HepG2 (cell line): ENCODE results near the gene USP17L29.
"Not testable (repeated sequence)": the region's sequence is repeated elsewhere in the genome, so short reads cannot be mapped to it uniquely, and the experiment has no call there.

ENCODE experiments used
- FOXK1 ChIP-seq: sonication (generic); formaldehyde crosslinking; IDR thresholded peaks from 2 replicates; pipeline ENCODE4 v1.4.0; 2020; ENCODE audit warnings: low read depth, missing genetic modification reagents, borderline replicate concordance
- HCFC1 ChIP-seq: fragments of 150-350 bp; IDR thresholded peaks from 2 replicates; pipeline ENCODE4 v1.6.1; 2014; ENCODE audit warnings: low read depth, low read length
- NR2F1 ChIP-seq, 2 experiments: fragments of 450-650 bp in 1 of 2; formaldehyde crosslinking in 1 of 2; IDR thresholded peaks; 2 replicates each; pipeline versions ENCODE4 v1.5.0 to v1.6.1; 2016 to 2020; ENCODE audit warnings: mild to moderate bottlenecking in 1 of 2, missing compliant biosample characterization in 1 of 2, missing genetic modification reagents in 1 of 2, moderate library complexity in 1 of 2
- POLR2A ChIP-seq, 2 experiments: IDR thresholded peaks; 2 replicates each; pipeline ENCODE4 v1.6.1; 2011; ENCODE audit warnings: low read depth in 2 of 2, low read length in 2 of 2, mild to moderate bottlenecking in 1 of 2, moderate library complexity in 1 of 2; ENCODE audit not compliant: insufficient read depth in 1 of 2
- TBP ChIP-seq: sonication (generic); formaldehyde crosslinking; IDR thresholded peaks from 2 replicates; pipeline ENCODE4 v1.5.0; 2020; ENCODE audit warnings: missing genetic modification reagents
- TF ChIP-seq, protein P1 (sequence below): sonication (generic); formaldehyde crosslinking; IDR thresholded peaks from 2 replicates; pipeline ENCODE4 v1.5.0; 2020; ENCODE audit warnings: mild to moderate bottlenecking, missing genetic modification reagents, moderate library complexity

DNA sequence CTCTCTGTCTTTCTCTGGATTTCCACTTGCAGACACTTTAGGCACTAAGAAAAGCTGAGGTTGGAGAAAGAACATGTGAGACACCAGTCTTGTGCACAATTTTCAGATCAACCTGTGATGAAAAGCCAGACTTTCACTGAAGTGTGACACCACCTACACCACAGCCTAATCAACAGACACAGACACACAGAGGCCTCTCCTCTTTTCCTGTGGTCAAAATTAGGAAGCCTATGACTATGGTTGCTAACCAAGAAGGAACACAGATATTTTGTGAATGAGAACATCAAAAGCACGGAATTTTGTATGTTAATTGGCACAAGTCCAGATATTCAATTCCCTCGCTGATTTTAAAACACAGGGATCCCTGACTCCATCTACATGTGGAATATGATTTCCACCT, 35.6 kb downstream of the USP17L29 start:
- not testable (repeated sequence) for TF ChIP-seq HCFC1; NR2F1 (CRISPR knock-in tag; IDR thresholded peaks at IDR 0.05); FOXK1 (CRISPR knock-in tag); TBP (CRISPR knock-in tag); POLR2A (IDR thresholded peaks at IDR 0.05; ENCODE audit: insufficient read depth in 1 of 2, low read depth in 2 of 2, low read length in 2 of 2)
- TF ChIP-seq, protein P1, sequence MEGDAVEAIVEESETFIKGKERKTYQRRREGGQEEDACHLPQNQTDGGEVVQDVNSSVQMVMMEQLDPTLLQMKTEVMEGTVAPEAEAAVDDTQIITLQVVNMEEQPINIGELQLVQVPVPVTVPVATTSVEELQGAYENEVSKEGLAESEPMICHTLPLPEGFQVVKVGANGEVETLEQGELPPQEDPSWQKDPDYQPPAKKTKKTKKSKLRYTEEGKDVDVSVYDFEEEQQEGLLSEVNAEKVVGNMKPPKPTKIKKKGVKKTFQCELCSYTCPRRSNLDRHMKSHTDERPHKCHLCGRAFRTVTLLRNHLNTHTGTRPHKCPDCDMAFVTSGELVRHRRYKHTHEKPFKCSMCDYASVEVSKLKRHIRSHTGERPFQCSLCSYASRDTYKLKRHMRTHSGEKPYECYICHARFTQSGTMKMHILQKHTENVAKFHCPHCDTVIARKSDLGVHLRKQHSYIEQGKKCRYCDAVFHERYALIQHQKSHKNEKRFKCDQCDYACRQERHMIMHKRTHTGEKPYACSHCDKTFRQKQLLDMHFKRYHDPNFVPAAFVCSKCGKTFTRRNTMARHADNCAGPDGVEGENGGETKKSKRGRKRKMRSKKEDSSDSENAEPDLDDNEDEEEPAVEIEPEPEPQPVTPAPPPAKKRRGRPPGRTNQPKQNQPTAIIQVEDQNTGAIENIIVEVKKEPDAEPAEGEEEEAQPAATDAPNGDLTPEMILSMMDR (CRISPR knock-in tag): not testable (repeated sequence)
